ENCODE measurements around the gene GBGT1.
A peak's percentile ranks its signal among the peaks of the same experiment; 100 is the strongest.

The GBGT1 gene

GRCh38 chr9:133143639-133144141 lies 20.0 kb downstream of the GBGT1 start:
- DNase-seq (ENCODE audit: low read depth), result no peak

- no peak for DNase-seq (ENCODE audit: low read depth)
Observed at GRCh38 chr9:133142684-133143622, 20.8 kb downstream of the GBGT1 start.

- DNase-seq (ENCODE audit: low read depth), result no peak
Observed at GRCh38 chr9:133141833-133142595, 21.7 kb downstream of the GBGT1 start.

GRCh38 chr9:133140606-133141005 lies 23.1 kb downstream of the GBGT1 start:
- no peak for DNase-seq (ENCODE audit: low read depth)

GRCh38 chr9:133140174-133140505 lies 23.6 kb downstream of the GBGT1 start:
- DNase-seq (ENCODE audit: low read depth), result no peak

GRCh38 chr9:133139246-133140173 lies 24.2 kb downstream of the GBGT1 start:
- no peak for DNase-seq (ENCODE audit: low read depth)

- no peak for DNase-seq (ENCODE audit: low read depth)
Observed at GRCh38 chr9:133137451-133138231, 26.1 kb downstream of the GBGT1 start.

GRCh38 chr9:133135146-133135745 lies 28.5 kb downstream of the GBGT1 start:
- DNase-seq (ENCODE audit: low read depth), result no peak

- DNase-seq (ENCODE audit: low read depth), result no peak
Observed at GRCh38 chr9:133134388-133135145, 29.1 kb downstream of the GBGT1 start.

GRCh38 chr9:133133681-133134387 lies 29.9 kb downstream of the GBGT1 start:
- peak; percentile 81 for DNase-seq (ENCODE audit: low read depth)

GRCh38 chr9:133132174-133132573 lies 31.5 kb downstream of the GBGT1 start:
- DNase-seq (ENCODE audit: low read depth), result no peak

GRCh38 chr9:133131506-133131905 lies 32.2 kb downstream of the GBGT1 start:
- no peak for DNase-seq (ENCODE audit: low read depth)

- no peak for DNase-seq (ENCODE audit: low read depth)
Observed at GRCh38 chr9:133130685-133131244, 32.9 kb downstream of the GBGT1 start.

GRCh38 chr9:133129001-133129795 lies 34.5 kb downstream of the GBGT1 start:
- DNase-seq (ENCODE audit: low read depth), result no peak

- DNase-seq (ENCODE audit: low read depth), result no peak
Observed at GRCh38 chr9:133128152-133128551, 35.6 kb downstream of the GBGT1 start.

- no peak for DNase-seq (ENCODE audit: low read depth)
Observed at GRCh38 chr9:133127340-133127981, 36.3 kb downstream of the GBGT1 start.

- DNase-seq (ENCODE audit: low read depth), result no peak
Observed at GRCh38 chr9:133126697-133127339, 36.9 kb downstream of the GBGT1 start.
